BJ (cell line): ENCODE results near the gene ASB13. TPM values are rescaled to one million over a fixed set of nuclear protein-coding genes. Genes with fewer than 3 reads are reported as not detected.
A peak's percentile ranks its signal among the peaks of the same experiment; 100 is the strongest.

Experiments
- CTCF ChIA-PET: fragments of 350-600 bp; formaldehyde crosslinking; extraction: SDS; loops from one replicate; lab custom pipeline; 2021; ENCODE audit warnings: antibody characterized with exemption, inconsistent platforms; lab: Yijun Ruan, JAX
- POLR2A ChIA-PET: fragments of 300-600 bp; sonication (Branson Sonifier 250); formaldehyde crosslinking; extraction: SDS; loops from one replicate; lab custom pipeline; 2021; ENCODE audit warnings: antibody characterized with exemption; lab: Charles Lee
- DNase-seq: peaks from one replicate; pipeline ENCODE4 v3.0.0-alpha.2; 2011; ENCODE audit warnings: low read depth
- H3K27me3 ChIP-seq: 2 replicates; pipeline ENCODE4 v1.6.0; 2011; ENCODE audit warnings: low read length; ENCODE audit not compliant: control insufficient read depth, insufficient read depth
- H3K36me3 ChIP-seq: 2 replicates; pipeline ENCODE4 v1.5.1; 2011; ENCODE audit warnings: low read length; ENCODE audit not compliant: control insufficient read depth, insufficient read depth
- H3K4me3 ChIP-seq: 2 replicates; pipeline ENCODE4 v1.5.1; 2011; ENCODE audit warnings: low read depth, mild to moderate bottlenecking, control low read depth, low read length
- polyA plus RNA-seq: library from polyadenylated mRNA; depleted of rRNA; stranded (reverse); fragments of >200 nt; gene quantifications from 2 replicates; pipeline ENCODE4 v1.2.3, GENCODE V29; 2011; rRNA removed
- small RNA-seq: library from RNA; depleted of rRNA; stranded (forward); fragments of <200 nt; gene quantifications from one replicate; pipeline ENCODE3, GENCODE V24; 2012; ENCODE audit warnings: low replicate concordance, low read depth; ENCODE audit not compliant: insufficient read length
- TF ChIP-seq, protein P1 (sequence below): IDR thresholded peaks from 2 replicates; pipeline ENCODE4 v1.5.1; 2011; ENCODE audit warnings: low read depth, mild to moderate bottlenecking, control low read depth, inconsistent platforms, low read length, moderate library complexity; ENCODE audit not compliant: insufficient read depth

The ASB13 gene
- polyA plus RNA-seq, 1 experiment = 8.6 TPM

DNA sequence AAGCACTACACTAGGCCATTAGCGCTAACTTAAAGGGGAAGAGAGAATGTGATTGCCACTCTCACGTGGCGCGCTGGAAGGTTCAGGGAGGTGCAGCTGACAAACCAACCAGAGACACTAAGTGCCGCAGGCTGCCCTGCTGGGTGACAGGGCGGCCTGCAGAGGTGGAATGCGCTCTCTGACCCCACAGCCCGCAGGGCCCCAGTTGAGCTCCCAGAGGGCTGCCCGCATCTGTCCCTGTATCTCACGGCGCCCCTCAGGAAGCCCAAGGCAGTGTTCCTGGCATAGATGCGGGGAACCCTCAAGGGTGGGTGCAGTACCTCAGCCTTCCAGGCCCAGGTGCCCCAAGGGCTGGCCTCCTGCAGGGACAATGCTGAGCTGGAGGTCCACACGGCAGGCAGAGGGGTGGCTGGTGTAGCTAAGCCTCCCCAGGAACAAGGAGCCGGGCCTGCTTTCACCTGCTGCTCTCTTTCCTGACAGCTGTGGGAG lies 75.0 kb downstream of the ASB13 start:
- no peak for DNase-seq
- no peak overlapping the region for H3K4me3 ChIP-seq
- CTCF ChIA-PET = no interaction called here
- H3K36me3 ChIP-seq = no peaks in the 10 kb centered on the region
- H3K27me3 ChIP-seq = no peaks in the 10 kb centered on the region
- POLR2A ChIA-PET = no interaction called here
- TF ChIP-seq, protein P1, sequence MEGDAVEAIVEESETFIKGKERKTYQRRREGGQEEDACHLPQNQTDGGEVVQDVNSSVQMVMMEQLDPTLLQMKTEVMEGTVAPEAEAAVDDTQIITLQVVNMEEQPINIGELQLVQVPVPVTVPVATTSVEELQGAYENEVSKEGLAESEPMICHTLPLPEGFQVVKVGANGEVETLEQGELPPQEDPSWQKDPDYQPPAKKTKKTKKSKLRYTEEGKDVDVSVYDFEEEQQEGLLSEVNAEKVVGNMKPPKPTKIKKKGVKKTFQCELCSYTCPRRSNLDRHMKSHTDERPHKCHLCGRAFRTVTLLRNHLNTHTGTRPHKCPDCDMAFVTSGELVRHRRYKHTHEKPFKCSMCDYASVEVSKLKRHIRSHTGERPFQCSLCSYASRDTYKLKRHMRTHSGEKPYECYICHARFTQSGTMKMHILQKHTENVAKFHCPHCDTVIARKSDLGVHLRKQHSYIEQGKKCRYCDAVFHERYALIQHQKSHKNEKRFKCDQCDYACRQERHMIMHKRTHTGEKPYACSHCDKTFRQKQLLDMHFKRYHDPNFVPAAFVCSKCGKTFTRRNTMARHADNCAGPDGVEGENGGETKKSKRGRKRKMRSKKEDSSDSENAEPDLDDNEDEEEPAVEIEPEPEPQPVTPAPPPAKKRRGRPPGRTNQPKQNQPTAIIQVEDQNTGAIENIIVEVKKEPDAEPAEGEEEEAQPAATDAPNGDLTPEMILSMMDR = no peak

DNA sequence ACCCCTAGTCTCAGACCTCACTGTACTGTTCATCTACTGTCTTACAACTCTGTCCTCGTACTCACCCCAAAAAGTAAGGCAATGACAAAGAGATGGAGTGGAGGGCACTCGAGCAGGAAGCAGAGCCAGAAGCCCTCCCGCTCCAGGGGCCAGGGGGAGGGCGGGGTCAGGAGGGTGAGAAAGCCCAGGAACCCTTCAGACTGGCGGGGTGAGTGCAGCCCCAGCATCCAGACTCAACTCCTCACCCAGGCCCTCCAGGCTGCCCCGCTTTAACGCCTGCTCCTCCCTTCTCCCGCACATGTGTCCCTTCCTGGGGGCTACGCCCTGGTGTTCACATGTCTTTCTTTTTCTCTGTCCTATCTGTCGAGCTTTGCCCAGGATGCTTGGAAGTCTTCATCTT lies 75.6 kb downstream of the ASB13 start:
- DNase-seq = no peak
- Histone ChIP-seq H3K4me3 (no peak overlapping the region), H3K36me3 (no peaks in the 10 kb centered on the region), H3K27me3 (no peaks in the 10 kb centered on the region)
- CTCF ChIA-PET = no interaction called here
- TF ChIP-seq, protein P1 = no peak
- POLR2A ChIA-PET = no interaction called here

DNA sequence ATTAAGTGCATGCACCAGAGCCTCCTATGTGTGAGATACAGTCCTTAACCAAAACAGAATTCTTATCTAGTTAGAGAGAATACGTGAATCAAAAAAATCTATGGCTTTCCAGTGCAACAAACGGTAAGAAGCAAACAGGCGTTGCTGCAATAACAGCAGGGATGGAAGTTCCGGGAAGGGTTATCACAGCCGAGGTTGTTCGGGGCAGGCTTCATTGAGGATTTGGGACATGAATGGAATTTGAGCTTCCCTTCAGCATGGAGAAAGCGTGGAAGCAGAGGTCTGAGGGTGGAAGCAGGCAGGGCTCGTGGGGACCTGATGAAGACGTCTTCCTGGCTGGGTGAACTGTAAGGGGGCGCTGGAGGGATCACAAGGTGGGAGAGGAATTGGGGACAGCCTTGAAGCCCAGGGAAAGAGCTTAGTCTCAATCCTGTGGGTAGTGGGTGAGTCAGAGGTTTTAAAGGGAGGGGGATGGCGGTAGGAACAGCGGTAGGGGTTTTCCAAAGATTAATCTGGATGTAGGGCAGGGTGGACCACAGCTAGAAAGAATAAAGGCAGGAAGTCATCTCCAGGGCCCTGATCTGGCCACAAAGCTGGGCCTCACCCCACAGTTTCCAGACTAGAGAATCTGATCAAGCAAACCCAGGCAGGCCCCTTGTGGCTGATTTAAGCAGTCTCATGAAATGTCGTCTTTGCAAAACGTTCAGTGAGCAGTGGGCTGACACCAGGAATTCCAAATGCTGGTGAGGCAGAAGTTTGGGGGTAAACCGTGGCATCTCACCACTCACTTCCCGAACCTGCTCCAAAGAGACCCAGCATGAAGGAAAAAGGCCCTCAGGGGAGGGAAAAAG lies 76.5 kb downstream of the ASB13 start:
- ChIA-PET POLR2A (no interaction called here), CTCF (interaction anchor here (1.0 to 1.7 kb wide), 5 partner anchors 33 to 149 kb away, joined by 3 to 5 read pairs (median 3); no protein-coding TSS in a partner anchor)
- Histone ChIP-seq H3K4me3 (no peak overlapping the region), H3K36me3 (no peaks in the 10 kb centered on the region), H3K27me3 (no peaks in the 10 kb centered on the region)
- DNase-seq = no peak
- TF ChIP-seq, protein P1 = peak; percentile 53

DNA sequence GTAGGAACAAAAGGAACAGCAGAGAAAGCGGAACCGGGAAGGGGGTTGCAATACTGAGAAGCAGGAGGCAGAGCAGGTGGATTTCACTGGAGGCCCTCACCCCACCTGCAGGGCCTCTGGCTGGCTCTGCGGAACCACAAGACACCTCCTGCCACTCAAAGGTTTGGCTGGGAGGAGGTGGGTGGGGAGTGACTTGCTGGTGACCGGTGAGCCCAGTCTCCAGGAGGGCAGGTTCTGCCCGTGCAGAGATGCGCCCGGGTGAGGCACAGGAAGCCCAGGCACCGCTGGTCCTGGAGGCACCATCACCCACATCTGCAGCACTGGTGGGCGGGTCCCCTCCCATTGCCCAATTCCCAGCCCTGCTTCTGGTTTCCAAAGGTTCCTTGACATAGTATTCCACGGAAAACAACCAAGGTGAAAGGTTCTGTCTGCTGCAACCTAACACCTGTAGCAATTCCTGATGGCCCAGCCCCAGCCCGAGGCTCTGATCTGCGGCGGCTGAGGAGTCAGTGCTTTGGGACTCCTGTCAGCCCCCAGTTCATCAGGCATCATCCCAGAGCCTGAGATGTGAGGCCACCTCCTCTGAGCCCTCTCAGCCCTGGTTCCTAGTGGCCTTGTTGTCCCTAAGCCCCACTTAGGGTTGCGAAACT lies 77.3 kb downstream of the ASB13 start:
- Histone ChIP-seq H3K4me3 (no peak overlapping the region), H3K27me3 (no peaks in the 10 kb centered on the region), H3K36me3 (no peaks in the 10 kb centered on the region)
- TF ChIP-seq, protein P1 = no peak
- ChIA-PET POLR2A (no interaction called here), CTCF (interaction anchor here (1.2 to 1.7 kb wide), 4 partner anchors 39 to 148 kb away, joined by 3 to 4 read pairs (median 3); no protein-coding TSS in a partner anchor)
- no peak for DNase-seq

Small RNA genes lying within 50 kb of the gene (small RNA-seq; reads per million reads assigned to genes)
- gene AL365356.2 (not detected), gene RN7SL445P (not detected)

Other genes starting within 250 kb of the ASB13 start
- not detected in 2 replicates for gene CALML5, start 167.0 kb downstream of the ASB13 start, polyA plus RNA-seq
- not detected in 2 replicates for gene CALML3, start 141.6 kb downstream of the ASB13 start, polyA plus RNA-seq
- 27.1 and 45.2 TPM in 2 replicates for gene TASOR2, start 18.2 kb upstream of the ASB13 start, polyA plus RNA-seq
- gene GDI2, start 146.8 kb upstream of the ASB13 start, polyA plus RNA-seq = 148 and 225 TPM in 2 replicates
- gene ANKRD16, start 223.3 kb upstream of the ASB13 start, polyA plus RNA-seq = 5.2 and 7.4 TPM in 2 replicates
- 61.8 and 82.5 TPM in 2 replicates for gene FBH1, start 223.6 kb upstream of the ASB13 start, polyA plus RNA-seq